Measurements from ENCODE around the gene NPFFR1.
A peak's percentile ranks its signal among the peaks of the same experiment; 100 is the strongest.
"Not testable (repeated sequence)": the region's sequence is repeated elsewhere in the genome, so short reads cannot be mapped to it uniquely, and the experiment has no call there.

NPFFR1 gene

GRCh38 chr10:70255329-70256299 is 28.2 kb downstream of the NPFFR1 start:
- no peak overlapping the region for H3K4me3 ChIP-seq (ENCODE audit: low read length)
- H3K36me3 ChIP-seq (ENCODE audit: insufficient read depth, low read length): no peaks in the 10 kb centered on the region
- H2AFZ ChIP-seq (ENCODE audit: low read depth, low read length): no peak overlapping the region
- H3K4me1 ChIP-seq (ENCODE audit: insufficient read depth, low read length): peaks cover 12% of the 10 kb centered on the region
- H3K9me3 ChIP-seq (ENCODE audit: low read length): peaks cover 8% of the 10 kb centered on the region
- H3K27me3 ChIP-seq (ENCODE audit: insufficient read depth, low read length): no peaks in the 10 kb centered on the region

GRCh38 chr10:70254778-70255328 is 29.0 kb downstream of the NPFFR1 start:
- peaks cover 4% of the 10 kb centered on the region for H3K9me3 ChIP-seq (ENCODE audit: low read length)

GRCh38 chr10:70253878-70254765 is 29.7 kb downstream of the NPFFR1 start:
- Histone ChIP-seq H2AFZ (ENCODE audit: low read depth, low read length) (no peak overlapping the region), H3K4me1 (ENCODE audit: insufficient read depth, low read length) (peaks cover 12% of the 10 kb centered on the region), H3K4me3 (ENCODE audit: low read length) (no peak overlapping the region), H3K36me3 (ENCODE audit: insufficient read depth, low read length) (no peaks in the 10 kb centered on the region), H3K9me3 (ENCODE audit: low read length) (peaks cover 4% of the 10 kb centered on the region), H3K27me3 (ENCODE audit: insufficient read depth, low read length) (no peaks in the 10 kb centered on the region)

More at GRCh38 chr10:70254778-70255328, 29.0 kb downstream of the NPFFR1 start:
- H3K36me3 ChIP-seq (ENCODE audit: insufficient read depth, low read length): no peaks in the 10 kb centered on the region
- peaks cover 12% of the 10 kb centered on the region for H3K4me1 ChIP-seq (ENCODE audit: insufficient read depth, low read length)
- no peak overlapping the region for H2AFZ ChIP-seq (ENCODE audit: low read depth, low read length)
- no peak overlapping the region for H3K4me3 ChIP-seq (ENCODE audit: low read length)
- H3K27me3 ChIP-seq (ENCODE audit: insufficient read depth, low read length): no peaks in the 10 kb centered on the region

DNA sequence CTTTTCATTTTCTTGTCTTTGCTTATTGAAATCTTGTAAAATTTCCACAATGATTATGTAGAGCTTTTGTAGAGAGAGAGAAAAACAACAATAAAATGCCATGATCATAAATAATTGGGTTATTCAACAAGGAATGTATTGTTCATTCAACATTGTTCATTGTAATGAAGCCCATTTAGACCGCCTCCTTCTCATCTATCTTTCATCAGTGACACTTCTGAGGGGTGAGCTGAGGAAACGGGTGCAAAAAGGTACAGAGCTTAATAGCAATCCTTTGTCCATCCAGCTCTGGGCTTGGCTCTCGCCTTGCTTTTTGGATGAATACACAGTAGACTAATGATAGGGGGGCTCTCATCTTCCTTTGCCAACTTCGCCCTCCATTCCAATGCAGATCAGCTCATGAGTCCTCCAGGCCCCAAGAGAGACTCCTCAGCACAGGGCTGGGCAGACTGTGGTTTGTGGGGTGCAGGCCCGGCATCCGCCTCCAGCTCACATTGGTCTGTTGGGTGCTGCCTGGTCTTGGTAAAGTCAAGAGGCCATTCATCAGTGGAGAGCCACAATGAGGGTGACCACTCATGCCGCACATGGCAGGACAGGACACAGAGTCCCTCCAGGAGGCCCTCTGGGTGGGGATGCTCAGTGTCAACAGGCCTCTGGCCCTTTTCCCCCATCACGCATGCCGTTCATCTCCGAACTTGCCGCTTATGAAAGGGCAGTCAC is 32.7 kb downstream of the NPFFR1 start:
- H2AFZ ChIP-seq (ENCODE audit: low read depth, low read length): no peak overlapping the region
- H3K27me3 ChIP-seq (ENCODE audit: insufficient read depth, low read length): peaks cover 11% of the 10 kb centered on the region
- H3K36me3 ChIP-seq (ENCODE audit: insufficient read depth, low read length): no peaks in the 10 kb centered on the region
- peaks cover 12% of the 10 kb centered on the region for H3K4me1 ChIP-seq (ENCODE audit: insufficient read depth, low read length)
- H3K9me3 ChIP-seq (ENCODE audit: low read length): peaks cover 4% of the 10 kb centered on the region
- no peak overlapping the region for H3K4me3 ChIP-seq (ENCODE audit: low read length)

GRCh38 chr10:70247360-70247759 is 36.4 kb downstream of the NPFFR1 start:
- H3K4me1 ChIP-seq (ENCODE audit: insufficient read depth, low read length): no peaks in the 10 kb centered on the region
- H3K27me3 ChIP-seq (ENCODE audit: insufficient read depth, low read length): peaks cover 16% of the 10 kb centered on the region
- no peak overlapping the region for H3K4me3 ChIP-seq (ENCODE audit: low read length)
- H2AFZ ChIP-seq (ENCODE audit: low read depth, low read length): no peak overlapping the region
- H3K36me3 ChIP-seq (ENCODE audit: insufficient read depth, low read length): no peaks in the 10 kb centered on the region
- no peaks in the 10 kb centered on the region for H3K9me3 ChIP-seq (ENCODE audit: low read length)

GRCh38 chr10:70241081-70241480 is 42.7 kb downstream of the NPFFR1 start:
- no peaks in the 10 kb centered on the region for H3K9me3 ChIP-seq (ENCODE audit: low read length)
- peaks cover 5% of the 10 kb centered on the region for H3K27me3 ChIP-seq (ENCODE audit: insufficient read depth, low read length)
- no peaks in the 10 kb centered on the region for H3K36me3 ChIP-seq (ENCODE audit: insufficient read depth, low read length)
- no peaks in the 10 kb centered on the region for H3K4me1 ChIP-seq (ENCODE audit: insufficient read depth, low read length)
- H3K4me3 ChIP-seq (ENCODE audit: low read length): no peak overlapping the region
- H2AFZ ChIP-seq (ENCODE audit: low read depth, low read length): no peak overlapping the region

GRCh38 chr10:70239986-70240385 is 43.8 kb downstream of the NPFFR1 start:
- H3K27me3 ChIP-seq (ENCODE audit: insufficient read depth, low read length); H3K9me3 ChIP-seq (ENCODE audit: low read length); H3K4me1 ChIP-seq (ENCODE audit: insufficient read depth, low read length); H3K4me3 ChIP-seq (ENCODE audit: low read length); H3K36me3 ChIP-seq (ENCODE audit: insufficient read depth, low read length); H2AFZ ChIP-seq (ENCODE audit: low read depth, low read length): not testable (repeated sequence)

GRCh38 chr10:70239077-70239976 is 44.5 kb downstream of the NPFFR1 start:
- not testable (repeated sequence) for H3K4me1 ChIP-seq (ENCODE audit: insufficient read depth, low read length); H3K27me3 ChIP-seq (ENCODE audit: insufficient read depth, low read length); H3K4me3 ChIP-seq (ENCODE audit: low read length); H3K36me3 ChIP-seq (ENCODE audit: insufficient read depth, low read length); H3K9me3 ChIP-seq (ENCODE audit: low read length); H2AFZ ChIP-seq (ENCODE audit: low read depth, low read length)

- not testable (repeated sequence) for H3K4me1 ChIP-seq (ENCODE audit: insufficient read depth, low read length); H3K27me3 ChIP-seq (ENCODE audit: insufficient read depth, low read length); H3K9me3 ChIP-seq (ENCODE audit: low read length); H3K36me3 ChIP-seq (ENCODE audit: insufficient read depth, low read length); H2AFZ ChIP-seq (ENCODE audit: low read depth, low read length); H3K4me3 ChIP-seq (ENCODE audit: low read length)
These were observed 45.8 kb downstream of the NPFFR1 start for GRCh38 chr10:70237958-70238536.

- Histone ChIP-seq H3K4me1 (ENCODE audit: insufficient read depth, low read length) (peaks cover 8% of the 10 kb centered on the region), H3K36me3 (ENCODE audit: insufficient read depth, low read length) (peaks cover 5% of the 10 kb centered on the region), H3K27me3 (ENCODE audit: insufficient read depth, low read length) (no peaks in the 10 kb centered on the region), H3K9me3 (ENCODE audit: low read length) (no peaks in the 10 kb centered on the region), H3K4me3 (ENCODE audit: low read length) (no peak overlapping the region), H2AFZ (ENCODE audit: low read depth, low read length) (no peak overlapping the region)
These were observed 48.9 kb downstream of the NPFFR1 start for GRCh38 chr10:70234668-70235447.

GRCh38 chr10:70233939-70234300 is 49.9 kb downstream of the NPFFR1 start:
- peak overlapping the region; percentile 95 for H3K4me3 ChIP-seq (ENCODE audit: low read length)
- H3K9me3 ChIP-seq (ENCODE audit: low read length): no peaks in the 10 kb centered on the region
- peak overlapping the region; percentile 90 for H2AFZ ChIP-seq (ENCODE audit: low read depth, low read length)
- H3K27me3 ChIP-seq (ENCODE audit: insufficient read depth, low read length): no peaks in the 10 kb centered on the region
- peaks cover 15% of the 10 kb centered on the region for H3K36me3 ChIP-seq (ENCODE audit: insufficient read depth, low read length)
- H3K4me1 ChIP-seq (ENCODE audit: insufficient read depth, low read length): peaks cover 8% of the 10 kb centered on the region

All from neuron (in vitro differentiated cells).